GM10266 (cell line): ENCODE measurements around the gene NASP.
A peak's percentile ranks its signal among the peaks of the same experiment; 100 is the strongest.

Experiments
- DNase-seq: peaks from one replicate; pipeline ENCODE4 v3.0.0; 2012; ENCODE audit errors: extremely low spot score
- CTCF ChIP-seq: IDR thresholded peaks from 2 replicates; pipeline ENCODE4 v1.5.1; 2012; ENCODE audit warnings: mild to moderate bottlenecking, low read depth; ENCODE audit not compliant: control insufficient read depth, insufficient read depth; ENCODE audit errors: missing control alignments

Gene NASP

GRCh38 chr1:45583666-45584350 lies at the start of gene NASP:
NASP (plus strand) TSS chr1:45584041; CDS start chr1:45584147, 106 bp downstream.
- TF ChIP-seq CTCF = no peak
- DNase-seq = peak; percentile 89

GRCh38 chr1:45535988-45536766 lies 47.7 kb upstream of the NASP start:
- no peak for TF ChIP-seq CTCF
- DNase-seq = no peak

GRCh38 chr1:45536886-45537285 lies 47.0 kb upstream of the NASP start:
- DNase-seq = no peak
- TF ChIP-seq CTCF = no peak

- no peak for DNase-seq
- TF ChIP-seq CTCF = no peak
Measured at GRCh38 chr1:45541193-45541592, 42.6 kb upstream of the NASP start.

- no peak for DNase-seq
Measured at GRCh38 chr1:45542591-45542990, 41.2 kb upstream of the NASP start.

GRCh38 chr1:45543581-45544417 lies 40.0 kb upstream of the NASP start:
- DNase-seq = peak; percentile 55
- TF ChIP-seq CTCF = no peak

More at GRCh38 chr1:45542591-45542990, 41.2 kb upstream of the NASP start:
- TF ChIP-seq CTCF = no peak
